Stomach (tissue), 4 donors: Measurements from ENCODE around the gene NXPH1.

Source experiments
- EP300 ChIP-seq: sonication (generic); formaldehyde crosslinking; IDR thresholded peaks from one replicate; pipeline ENCODE4 v1.6.1; 2017; ENCODE audit warnings: antibody characterized with exemption
- POLR2A ChIP-seq, 4 donors: fragments of 450-650 bp; IDR thresholded peaks; one replicate each; pipeline ENCODE4 v1.6.1; 2016; ENCODE audit warnings: antibody characterized with exemption in 4 of 4, control low read depth in 2 of 4, mild to moderate bottlenecking in 1 of 4, moderate library complexity in 1 of 4
- POLR2AphosphoS5 ChIP-seq, 3 donors: sonication (generic); formaldehyde crosslinking; IDR thresholded peaks; one replicate each; pipeline ENCODE4 v1.6.1; 2016; ENCODE audit warnings: antibody characterized with exemption in 3 of 3
- TF ChIP-seq, protein P1 (sequence below), 7 experiments: fragments of 450-650 bp in 4 of 7; fragments of 200-600 bp in 3 of 7; sonication (generic) in 3 of 7; IDR thresholded peaks; one replicate each; pipeline ENCODE4 v1.5.1; 2016 to 2019; ENCODE audit warnings: antibody characterized with exemption in 7 of 7, control low read depth in 2 of 7, mild to moderate bottlenecking in 1 of 7

DNA sequence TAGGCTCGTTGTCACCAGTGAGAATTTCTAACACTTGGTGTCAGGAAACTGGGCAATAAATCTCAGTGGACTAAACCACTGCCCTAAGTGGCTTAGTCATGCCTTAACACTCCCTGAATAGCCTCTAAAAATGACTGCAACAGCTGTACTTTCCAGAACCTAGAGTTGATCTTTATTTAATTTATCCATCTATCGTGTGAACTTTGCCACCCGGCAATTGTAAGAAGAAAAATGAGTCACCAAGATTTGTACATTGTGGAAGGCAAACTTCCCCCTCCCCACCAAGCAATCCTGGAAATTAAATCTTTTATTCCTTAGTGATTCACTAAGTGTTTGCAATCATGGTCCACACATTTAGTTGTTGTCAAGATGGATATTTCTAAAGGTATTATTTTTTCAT, 47.1 kb downstream of the NXPH1 start:
- TF ChIP-seq, protein P1, sequence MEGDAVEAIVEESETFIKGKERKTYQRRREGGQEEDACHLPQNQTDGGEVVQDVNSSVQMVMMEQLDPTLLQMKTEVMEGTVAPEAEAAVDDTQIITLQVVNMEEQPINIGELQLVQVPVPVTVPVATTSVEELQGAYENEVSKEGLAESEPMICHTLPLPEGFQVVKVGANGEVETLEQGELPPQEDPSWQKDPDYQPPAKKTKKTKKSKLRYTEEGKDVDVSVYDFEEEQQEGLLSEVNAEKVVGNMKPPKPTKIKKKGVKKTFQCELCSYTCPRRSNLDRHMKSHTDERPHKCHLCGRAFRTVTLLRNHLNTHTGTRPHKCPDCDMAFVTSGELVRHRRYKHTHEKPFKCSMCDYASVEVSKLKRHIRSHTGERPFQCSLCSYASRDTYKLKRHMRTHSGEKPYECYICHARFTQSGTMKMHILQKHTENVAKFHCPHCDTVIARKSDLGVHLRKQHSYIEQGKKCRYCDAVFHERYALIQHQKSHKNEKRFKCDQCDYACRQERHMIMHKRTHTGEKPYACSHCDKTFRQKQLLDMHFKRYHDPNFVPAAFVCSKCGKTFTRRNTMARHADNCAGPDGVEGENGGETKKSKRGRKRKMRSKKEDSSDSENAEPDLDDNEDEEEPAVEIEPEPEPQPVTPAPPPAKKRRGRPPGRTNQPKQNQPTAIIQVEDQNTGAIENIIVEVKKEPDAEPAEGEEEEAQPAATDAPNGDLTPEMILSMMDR (IDR thresholded peaks at IDR 0.05) = no peak
- TF ChIP-seq POLR2A (IDR thresholded peaks at IDR 0.05) = no peak
- no peak for TF ChIP-seq POLR2AphosphoS5 (IDR thresholded peaks at IDR 0.05)
- no peak for TF ChIP-seq EP300
